Heart left ventricle (tissue), 13 donors: ENCODE data around the gene DNAJB13.

ENCODE experiments used
- POLR2A ChIP-seq, 2 donors: fragments of 450-650 bp; IDR thresholded peaks; one replicate each; pipeline ENCODE4 v1.6.1; 2017; ENCODE audit warnings: antibody characterized with exemption in 2 of 2, mild to moderate bottlenecking in 2 of 2, moderate library complexity in 2 of 2
- TF ChIP-seq, protein P1 (sequence below), 12 donors: fragments of 200-600 bp; sonication (generic) in 4 of 12; IDR thresholded peaks; one replicate each; pipeline versions ENCODE4 v1.5.0 to v1.8.0; 2018 to 2022; ENCODE audit warnings: antibody characterized with exemption in 12 of 12, mild to moderate bottlenecking in 5 of 12
- donor health status: ischemic (EF 13 %, LVEDD 7.1; RV severe dilation, severe dysfunction).
- donor health status: DM: no; HTN: yes; CAD: no.
- donor health status: DM: no; HTN: no; CAD: no.
- donor health status: ischemic (EF 25% LVEDD 6.9; RV normal size, moderate dysfunction).
- donor health status: ischemic (EF 25% LVEDD 5.7; RV mildly dilated, moderate dysfunction).
- donor health status: ischemic (EF 35%, LVEDD 5.7; RV mildly dilated, moderate dysfunction).
- donor health status: nonischemic (EF 11% LVEDD 7.7; RV severe dilation, severe dysfunction).
- donor health status: DM: yes; HTN: yes; CAD: no.
- donor health status: PGD.
- donor health status: ischemic (EF 29% LVEDD 5.4; RV normal size, mild dysfunction).
- donor health status: nonischemic (EF 23%, LVEDD 6.1; RV moderate dilation, normal function).

DNA sequence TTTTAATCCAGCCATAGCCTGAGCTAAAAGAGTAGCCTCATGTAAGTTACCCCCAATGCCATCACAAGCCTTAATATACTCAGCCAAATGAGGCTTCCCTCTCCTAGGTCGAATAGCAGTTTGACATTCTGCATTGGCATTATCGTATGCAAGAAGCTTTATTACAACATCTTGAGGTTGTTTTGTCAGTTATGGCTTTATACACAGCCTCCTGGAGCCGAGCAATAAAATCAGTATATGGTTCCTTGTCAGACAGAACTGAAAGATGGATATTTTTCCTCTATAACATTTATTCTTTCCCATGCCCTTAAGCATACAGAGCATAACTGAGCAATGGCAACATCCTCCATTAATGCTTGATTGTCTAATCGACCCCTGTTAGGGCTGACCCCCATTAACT is 5.4 kb upstream of the DNAJB13 start:
- TF ChIP-seq, protein P1, sequence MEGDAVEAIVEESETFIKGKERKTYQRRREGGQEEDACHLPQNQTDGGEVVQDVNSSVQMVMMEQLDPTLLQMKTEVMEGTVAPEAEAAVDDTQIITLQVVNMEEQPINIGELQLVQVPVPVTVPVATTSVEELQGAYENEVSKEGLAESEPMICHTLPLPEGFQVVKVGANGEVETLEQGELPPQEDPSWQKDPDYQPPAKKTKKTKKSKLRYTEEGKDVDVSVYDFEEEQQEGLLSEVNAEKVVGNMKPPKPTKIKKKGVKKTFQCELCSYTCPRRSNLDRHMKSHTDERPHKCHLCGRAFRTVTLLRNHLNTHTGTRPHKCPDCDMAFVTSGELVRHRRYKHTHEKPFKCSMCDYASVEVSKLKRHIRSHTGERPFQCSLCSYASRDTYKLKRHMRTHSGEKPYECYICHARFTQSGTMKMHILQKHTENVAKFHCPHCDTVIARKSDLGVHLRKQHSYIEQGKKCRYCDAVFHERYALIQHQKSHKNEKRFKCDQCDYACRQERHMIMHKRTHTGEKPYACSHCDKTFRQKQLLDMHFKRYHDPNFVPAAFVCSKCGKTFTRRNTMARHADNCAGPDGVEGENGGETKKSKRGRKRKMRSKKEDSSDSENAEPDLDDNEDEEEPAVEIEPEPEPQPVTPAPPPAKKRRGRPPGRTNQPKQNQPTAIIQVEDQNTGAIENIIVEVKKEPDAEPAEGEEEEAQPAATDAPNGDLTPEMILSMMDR (IDR thresholded peaks at IDR 0.05): no peak
- TF ChIP-seq POLR2A (IDR thresholded peaks at IDR 0.05): no peak
